GM12891 (cell line): Measurements from ENCODE around the gene CDKN2AIPNL.

ENCODE experiments used
- POLR2A ChIP-seq: IDR thresholded peaks from 2 replicates; pipeline ENCODE4 v1.6.1; 2011; ENCODE audit warnings: low read depth, low read length, control low read depth
- POLR2AphosphoS5 ChIP-seq: IDR thresholded peaks from 2 replicates; pipeline ENCODE4 v1.6.1; 2011; ENCODE audit warnings: low read depth, low read length, control low read depth
- SPI1 ChIP-seq: IDR thresholded peaks from 2 replicates; pipeline ENCODE4 v1.6.1; 2011; ENCODE audit warnings: low read depth, low read length, control low read depth
- TAF1 ChIP-seq: IDR thresholded peaks from 2 replicates; pipeline ENCODE4 v1.6.1; 2011; ENCODE audit warnings: low read depth, low read length, control low read depth

- TF ChIP-seq POLR2A, result no peak
- TF ChIP-seq POLR2AphosphoS5, result no peak
- no peak for TF ChIP-seq TAF1
- TF ChIP-seq SPI1, result no peak
Observed at GRCh38 chr5:134458234-134459009, 46.7 kb upstream of the CDKN2AIPNL start.
